CD14-positive monocyte (primary cell): Measurements from ENCODE around the gene TFPI. TPM values are rescaled to one million over a fixed set of nuclear protein-coding genes. Genes with fewer than 3 reads are reported as not detected.

ENCODE experiments used
- DNase-seq, 3 donors: peaks; one replicate each; pipeline ENCODE4 v3.0.0-alpha.2; 2011 to 2022
- H2AFZ ChIP-seq: 2 replicates; pipeline ENCODE4 v1.6.0; 2012; ENCODE audit warnings: mild to moderate bottlenecking, low read depth, low read length, inconsistent platforms; ENCODE audit not compliant: insufficient read depth, poor library complexity, severe bottlenecking
- H3K27ac ChIP-seq, 2 donors: 1 replicate in 1 of 2; 2 replicates in 1 of 2; pipeline ENCODE4 v1.5.1; 2012 to 2013; ENCODE audit warnings: low read length in 2 of 2, control low read depth in 1 of 2, inconsistent platforms in 1 of 2, low read depth in 1 of 2, mild to moderate bottlenecking in 1 of 2
- H3K27me3 ChIP-seq, 2 donors: one replicate each; pipeline versions ENCODE4 v1.6.0 to v1.6.1; 2011 to 2013; ENCODE audit warnings: low read length in 2 of 2; ENCODE audit not compliant: control insufficient read depth in 2 of 2, insufficient read depth in 2 of 2
- H3K36me3 ChIP-seq, 2 donors: replicated peaks in 1 of 2; 1 replicate in 1 of 2; 2 replicates in 1 of 2; pipeline versions ENCODE4 v1.5.1 to v1.6.1; 2012 to 2013; ENCODE audit warnings: low read length in 2 of 2, control low read depth in 1 of 2, inconsistent platforms in 1 of 2, mild to moderate bottlenecking in 1 of 2; ENCODE audit not compliant: insufficient read depth in 2 of 2, control insufficient read depth in 1 of 2
- H3K4me1 ChIP-seq, 2 donors: 1 replicate in 1 of 2; 2 replicates in 1 of 2; pipeline versions ENCODE4 v1.5.1 to v1.6.1; 2012 to 2013; ENCODE audit warnings: low read length in 2 of 2, control low read depth in 1 of 2, inconsistent platforms in 1 of 2, mild to moderate bottlenecking in 1 of 2, moderate library complexity in 1 of 2; ENCODE audit not compliant: insufficient read depth in 2 of 2, control insufficient read depth in 1 of 2
- H3K4me2 ChIP-seq: replicated peaks from 2 replicates; pipeline ENCODE3; 2012; ENCODE audit warnings: low read length, moderate library complexity, mild to moderate bottlenecking; ENCODE audit not compliant: poor library complexity, severe bottlenecking; ENCODE audit errors: extremely low read depth
- H3K4me3 ChIP-seq, 3 experiments: fragments of 200-600 bp in 1 of 3; sonication (generic) in 1 of 3; replicated peaks in 1 of 3; 1 replicate in 2 of 3; 2 replicates in 1 of 3; pipeline ENCODE4 v1.5.1; 2011 to 2013; ENCODE audit warnings: low read length in 3 of 3, mild to moderate bottlenecking in 3 of 3, control low read depth in 2 of 3, low read depth in 2 of 3, inconsistent platforms in 1 of 3, moderate library complexity in 1 of 3
- H3K79me2 ChIP-seq: 2 replicates; pipeline ENCODE4 v1.6.0; 2012; ENCODE audit warnings: mild to moderate bottlenecking, control low read depth, inconsistent platforms, low read length, moderate library complexity; ENCODE audit not compliant: insufficient read depth
- H3K9ac ChIP-seq: 2 replicates; pipeline ENCODE4 v1.6.0; 2017; ENCODE audit warnings: low read length, mild to moderate bottlenecking; ENCODE audit not compliant: insufficient read depth, poor library complexity, severe bottlenecking
- H3K9me3 ChIP-seq, 2 donors: replicated peaks in 1 of 2; 1 replicate in 1 of 2; 2 replicates in 1 of 2; pipeline versions ENCODE4 v1.5.1 to v1.6.1; 2012 to 2013; ENCODE audit warnings: low read length in 2 of 2, control low read depth in 1 of 2; ENCODE audit not compliant: control insufficient read depth in 1 of 2, insufficient read depth in 1 of 2
- H4K20me1 ChIP-seq: 2 replicates; pipeline ENCODE4 v1.6.0; 2012; ENCODE audit warnings: mild to moderate bottlenecking, low read length, control low read depth, moderate library complexity; ENCODE audit not compliant: insufficient read depth
- H3K27ac Mint-ChIP-seq, 7 donors: one replicate each; pipeline ENCODE4 v1.8.0; 2020; ENCODE audit warnings: mild to moderate bottlenecking in 7 of 7, mixed read lengths in 7 of 7, moderate library complexity in 6 of 7, inconsistent platforms in 2 of 7
- H3K27me3 Mint-ChIP-seq, 3 donors: one replicate each; pipeline ENCODE4 v1.8.0; 2021 to 2022; ENCODE audit warnings: low read depth in 3 of 3, mild to moderate bottlenecking in 3 of 3, mixed read lengths in 3 of 3, moderate library complexity in 3 of 3, inconsistent platforms in 1 of 3
- H3K36me3 Mint-ChIP-seq, 2 donors: one replicate each; pipeline ENCODE4 v1.8.0; 2020; ENCODE audit warnings: mixed read lengths in 2 of 2, inconsistent platforms in 1 of 2, mild to moderate bottlenecking in 1 of 2
- H3K4me1 Mint-ChIP-seq: one replicate; pipeline ENCODE4 v1.8.0; 2020; ENCODE audit warnings: mild to moderate bottlenecking, mixed read lengths
- H3K4me3 Mint-ChIP-seq, 2 donors: one replicate each; pipeline ENCODE4 v1.8.0; 2020; ENCODE audit warnings: mild to moderate bottlenecking in 2 of 2, mixed read lengths in 2 of 2, moderate library complexity in 1 of 2
- H3K9me3 Mint-ChIP-seq, 7 donors: one replicate each; pipeline ENCODE4 v1.8.0; 2020 to 2022; ENCODE audit warnings: mixed read lengths in 7 of 7, mild to moderate bottlenecking in 6 of 7, moderate library complexity in 6 of 7, inconsistent platforms in 2 of 7
- CTCF ChIP-seq: fragments of 200-600 bp; IDR thresholded peaks from one replicate; pipeline ENCODE4 v1.8.0; 2022; ENCODE audit warnings: antibody characterized with exemption, mild to moderate bottlenecking
- WGBS: methylation state at CpG from one replicate; pipeline ENCODE4 v1.1.5; 2013; ENCODE audit warnings: missing lambda C conversion rate; ENCODE audit not compliant: insufficient coverage; 5-methylcytosine and 5-hydroxymethylcytosine counted together
- intact Hi-C, 2 donors: fragments of 100-400 bp; cut with micrococcal nuclease; formaldehyde crosslinking; loops; one replicate each; pipeline versions ENCODE4 v1.15.0 to v1.15.1; 2023
- polyA plus RNA-seq, 3 donors: library from polyadenylated mRNA; depleted of rRNA in 1 of 3; unstranded in 2 of 3; stranded (reverse) in 1 of 3; fragments of 300-500 nt in 2 of 3; fragments of >200 nt in 1 of 3; fragmentation: Illumina TruSeq in 2 of 3; gene quantifications; 1 replicate in 2 of 3; 2 replicates in 1 of 3; pipeline ENCODE4 v1.2.3, GENCODE V29; 2012 to 2021

TFPI gene
- polyA plus RNA-seq, 3 donors, result 0.46 TPM; not detected in 2

GRCh38 chr2:187526792-187527191 is 27.4 kb downstream of the TFPI start:
- Histone ChIP-seq H3K9me3 (no peaks in the 10 kb centered on the region), H3K4me1 (no peaks in the 10 kb centered on the region), H2AFZ (no peak overlapping the region), H3K79me2 (no peaks in the 10 kb centered on the region), H3K27me3 (no peaks in the 10 kb centered on the region), H3K4me2 (no peak overlapping the region), H3K4me3 (no peak overlapping the region), H3K36me3 (no peaks in the 10 kb centered on the region), H4K20me1 (no peaks in the 10 kb centered on the region), H3K9ac (no peak overlapping the region), H3K27ac (no peak overlapping the region)
- Mint-ChIP-seq H3K27me3 (no peaks in the 10 kb centered on the region), H3K9me3 (peaks cover 0 to 3% (median 0%) of the 10 kb centered on the region in 7 donors), H3K4me1 (no peaks in the 10 kb centered on the region), H3K36me3 (no peaks in the 10 kb centered on the region), H3K4me3 (no peak overlapping the region), H3K27ac (no peak overlapping the region)
- TF ChIP-seq CTCF, result no peak
- no peak for DNase-seq
- intact Hi-C loops, result no loop called here

GRCh38 chr2:187525163-187525900 is 28.9 kb downstream of the TFPI start:
- H3K27me3 Mint-ChIP-seq, result no peaks in the 10 kb centered on the region
- Histone ChIP-seq H3K36me3 (no peaks in the 10 kb centered on the region), H3K79me2 (no peaks in the 10 kb centered on the region), H3K27ac (no peak overlapping the region), H3K9ac (no peak overlapping the region), H4K20me1 (no peaks in the 10 kb centered on the region), H2AFZ (no peak overlapping the region), H3K27me3 (no peaks in the 10 kb centered on the region), H3K4me1 (no peaks in the 10 kb centered on the region), H3K4me2 (no peak overlapping the region), H3K9me3 (peaks cover 0 to 2% of the 10 kb centered on the region in 2 donors), H3K4me3 (no peak overlapping the region)
- DNase-seq, result no peak
- intact Hi-C loops, result no loop called here
- H3K4me1 Mint-ChIP-seq, result no peaks in the 10 kb centered on the region
- WGBS, result no CpG with 5 or more reads among the region's 1 CpG
- no peaks in the 10 kb centered on the region for H3K36me3 Mint-ChIP-seq
- TF ChIP-seq CTCF, result no peak
- H3K4me3 Mint-ChIP-seq, result no peak overlapping the region
- no peak overlapping the region for H3K27ac Mint-ChIP-seq
- peaks cover 1 to 4% (median 2%) of the 10 kb centered on the region in 7 donors for H3K9me3 Mint-ChIP-seq
